Esophagus (tissue), 2 donors: ENCODE data around the gene AHRR. TPM values are rescaled to one million over a fixed set of nuclear protein-coding genes. Genes with fewer than 3 reads are reported as not detected.
"Not testable (repeated sequence)": the region's sequence is repeated elsewhere in the genome, so short reads cannot be mapped to it uniquely, and the experiment has no call there.

ENCODE experiments used
- H3K27ac ChIP-seq, 2 donors: one replicate each; pipeline ENCODE4 v1.5.1; 2013; ENCODE audit warnings: low read depth in 2 of 2, mild to moderate bottlenecking in 2 of 2, inconsistent platforms in 1 of 2, low read length in 1 of 2, moderate library complexity in 1 of 2
- H3K27me3 ChIP-seq, 2 donors: one replicate each; pipeline ENCODE4 v1.6.1; 2013; ENCODE audit warnings: low read length in 2 of 2, control low read depth in 1 of 2, mild to moderate bottlenecking in 1 of 2; ENCODE audit not compliant: insufficient read depth in 2 of 2, control insufficient read depth in 1 of 2
- H3K36me3 ChIP-seq, 2 donors: one replicate each; pipeline ENCODE4 v1.6.1; 2013; ENCODE audit warnings: low read length in 1 of 2; ENCODE audit not compliant: control insufficient read depth in 2 of 2, insufficient read depth in 2 of 2
- H3K4me1 ChIP-seq, 2 donors: one replicate each; pipeline ENCODE4 v1.6.1; 2013; ENCODE audit warnings: low read length in 1 of 2; ENCODE audit not compliant: control insufficient read depth in 2 of 2, insufficient read depth in 2 of 2
- H3K4me3 ChIP-seq, 2 donors: one replicate each; pipeline ENCODE4 v1.5.1; 2013; ENCODE audit warnings: low read length in 2 of 2, mild to moderate bottlenecking in 2 of 2, low read depth in 1 of 2, moderate library complexity in 1 of 2
- H3K9me3 ChIP-seq, 2 donors: one replicate each; pipeline ENCODE4 v1.6.1; 2013; ENCODE audit warnings: mild to moderate bottlenecking in 2 of 2, low read depth in 1 of 2, low read length in 1 of 2, moderate library complexity in 1 of 2; ENCODE audit not compliant: control insufficient read depth in 2 of 2, insufficient read depth in 1 of 2
- WGBS, 2 donors: extraction: QIAGEN DNeasy Blood & Tissue Kit; methylation state at CpG; one replicate each; pipeline ENCODE4 v1.1.7; 2013; 5-methylcytosine and 5-hydroxymethylcytosine counted together
- polyA plus RNA-seq, 2 donors: library from polyadenylated mRNA; stranded (reverse); fragments of 200-250 nt; gene quantifications; one replicate each; pipeline ENCODE4 v1.2.3, GENCODE V29; 2013
- donor health status: healthy with polysubstance abuse.
- donor health status: Bipolar disorder and iron deficiency.

AHRR gene
- polyA plus RNA-seq, 2 donors = 1.2 to 1.7 TPM

DNA sequence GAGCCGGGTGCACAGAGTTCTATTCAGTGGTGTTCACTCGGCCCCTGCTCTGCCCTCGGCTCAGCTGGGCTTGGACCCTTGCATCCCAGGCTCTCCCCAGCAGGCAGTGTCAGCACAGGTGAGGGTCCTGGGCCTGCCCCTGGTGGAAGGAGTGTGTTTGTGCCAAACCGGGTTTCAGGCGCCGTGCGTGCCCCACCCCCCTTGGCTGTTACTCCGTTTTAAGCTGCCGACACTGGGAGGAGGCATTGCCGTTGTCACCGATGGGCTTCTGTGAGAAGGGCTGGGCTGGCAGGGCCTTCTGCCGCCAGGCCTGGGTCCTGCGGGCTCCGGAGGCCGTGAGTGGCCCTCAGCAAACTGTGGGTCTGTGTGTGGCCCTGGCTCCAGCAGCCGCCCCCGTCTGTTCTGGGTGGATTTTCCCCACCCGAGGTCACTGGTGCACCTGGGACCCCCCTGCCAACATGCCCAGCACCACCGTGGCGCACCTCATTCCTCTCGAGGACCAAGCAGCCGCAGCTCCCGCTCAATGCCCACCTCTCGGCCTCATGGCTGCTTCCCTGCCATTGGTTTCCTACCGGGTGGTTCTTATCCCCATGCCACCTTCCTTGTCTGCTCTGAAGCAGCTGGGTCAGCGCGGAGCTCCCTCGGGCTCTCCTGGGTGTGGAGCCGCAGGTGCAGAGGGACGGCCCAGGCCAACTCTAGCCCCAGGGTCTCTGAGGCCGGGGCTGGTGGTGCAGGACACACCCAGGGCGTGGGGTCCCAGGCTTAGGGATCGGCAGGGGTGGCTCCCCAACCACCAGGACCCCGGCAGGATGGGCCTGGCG is 77.2 kb downstream of the AHRR start:
- Histone ChIP-seq H3K36me3 (no peaks in the 10 kb centered on the region), H3K27ac (peak overlapping the region; percentile 24 to 69), H3K4me3 (no peak overlapping the region), H3K27me3 (no peaks in the 10 kb centered on the region), H3K4me1 (peaks cover 4 to 7% of the 10 kb centered on the region in 2 donors), H3K9me3 (no peaks in the 10 kb centered on the region)
- 88% methylated on average over 35 of the region's 35 CpGs for WGBS, 2 donors

DNA sequence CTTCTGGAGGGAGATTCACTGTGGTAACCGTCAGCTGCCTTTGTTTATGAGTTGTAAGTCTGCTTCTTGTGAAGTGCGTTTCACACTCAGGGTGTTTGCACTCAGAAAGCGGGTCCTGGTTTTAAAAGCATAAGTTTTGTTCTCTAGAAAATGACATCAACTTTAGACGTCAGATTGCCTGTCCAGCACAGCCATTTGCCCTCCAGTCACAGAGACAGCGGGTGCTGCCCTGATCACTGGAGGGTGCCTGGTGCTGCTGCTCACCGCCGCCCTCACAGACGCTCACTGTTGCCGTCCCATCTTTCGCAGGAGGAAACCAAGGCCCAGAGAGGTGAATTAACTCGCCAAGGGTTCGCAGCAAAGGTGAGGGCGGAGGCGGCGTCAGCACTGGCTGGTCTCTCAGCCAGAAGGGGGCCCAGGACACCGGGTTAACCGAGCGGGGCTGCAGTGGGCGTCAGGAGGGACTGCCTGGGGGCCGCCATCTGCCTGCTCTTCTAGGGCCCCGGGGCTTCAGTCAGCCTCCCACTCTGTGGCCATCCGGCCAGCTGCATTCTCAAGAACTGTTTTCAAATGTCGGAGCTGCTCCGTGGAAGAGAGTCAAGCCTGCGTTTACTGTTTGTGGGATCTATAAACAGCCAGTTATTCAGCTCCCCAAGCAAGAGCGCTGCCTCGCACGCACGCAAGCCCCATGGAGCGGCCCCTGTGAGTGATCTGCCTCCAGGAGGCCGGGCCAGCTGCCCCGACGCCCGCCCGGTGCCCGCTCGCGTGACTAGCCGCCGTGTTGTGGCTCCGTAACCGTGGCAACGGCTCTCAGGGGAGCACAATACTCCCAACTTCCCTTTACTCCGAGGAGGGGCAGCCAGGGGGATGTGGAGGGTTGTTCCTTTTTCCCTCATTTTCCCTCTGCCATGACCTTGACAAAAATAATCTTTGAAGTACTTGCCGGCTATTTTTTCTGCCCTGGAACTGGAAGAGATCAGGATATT is 78.1 kb downstream of the AHRR start:
- Histone ChIP-seq H3K27me3 (no peaks in the 10 kb centered on the region), H3K9me3 (no peaks in the 10 kb centered on the region), H3K27ac (peak overlapping the region; percentile 69 to 83), H3K36me3 (no peaks in the 10 kb centered on the region), H3K4me3 (peak overlapping the region in 1 of 2 donors; percentile 1), H3K4me1 (peaks cover 4 to 7% of the 10 kb centered on the region in 2 donors)
- WGBS, 2 donors = 23 to 30% methylated on average over 45 of the region's 45 CpGs

- H3K36me3 ChIP-seq = no peaks in the 10 kb centered on the region
- no peaks in the 10 kb centered on the region for H3K9me3 ChIP-seq
- peak overlapping the region; percentile 57 to 72 for H3K27ac ChIP-seq
- 44 to 46% methylated on average over 26 of the region's 26 CpGs for WGBS, 2 donors
- peaks cover 4 to 7% of the 10 kb centered on the region in 2 donors for H3K4me1 ChIP-seq
- H3K4me3 ChIP-seq = peak overlapping the region in 1 of 2 donors; percentile 1
- no peaks in the 10 kb centered on the region for H3K27me3 ChIP-seq
These were observed 79.0 kb downstream of the AHRR start for GRCh38 chr5:400282-401145.

DNA sequence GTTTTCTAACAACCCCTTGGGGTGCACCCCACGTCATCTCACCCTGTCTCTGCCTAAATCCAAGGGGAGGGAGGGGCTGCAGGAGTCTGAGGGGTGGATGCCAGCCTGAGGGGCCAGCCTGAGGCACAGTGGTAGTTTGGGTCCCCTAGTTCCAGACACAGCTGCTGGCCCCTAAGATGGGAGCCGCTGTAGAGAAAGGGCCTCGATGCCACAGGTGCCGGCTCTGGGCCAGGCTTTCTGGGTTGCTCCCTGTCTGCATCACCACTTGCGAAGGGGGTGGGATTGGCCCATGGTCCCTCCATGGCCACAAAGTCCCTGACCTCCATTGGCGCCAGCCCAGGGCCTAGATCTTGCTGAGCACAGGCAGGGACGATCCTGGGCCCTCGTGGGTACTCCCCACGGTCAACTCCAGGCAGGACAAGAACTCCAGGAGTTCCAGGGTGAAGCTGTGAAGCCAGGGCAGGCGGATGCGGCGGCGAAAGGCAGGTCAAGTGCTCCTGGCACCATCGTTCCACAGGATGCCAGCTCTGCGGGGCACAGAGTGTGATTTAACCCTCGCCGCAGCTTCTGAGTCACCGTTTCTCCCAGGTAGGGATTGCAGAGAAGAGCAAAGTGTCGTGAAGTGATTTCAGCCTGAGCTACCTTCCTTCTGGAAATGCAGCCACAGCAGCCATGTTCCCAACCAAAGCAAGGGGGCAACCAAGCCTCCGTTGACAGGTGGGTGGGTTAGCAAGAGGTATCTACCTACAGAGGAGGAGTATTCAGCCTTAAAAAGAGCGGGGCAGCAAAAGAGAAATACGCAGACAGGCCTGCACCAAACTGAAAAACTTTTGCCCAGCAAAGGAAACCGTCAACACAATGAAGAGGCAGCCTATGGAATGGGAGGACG is 79.9 kb downstream of the AHRR start:
- 88 to 91% methylated on average over 24 of the region's 24 CpGs for WGBS, 2 donors

GRCh38 chr5:402219-402614 is 80.7 kb downstream of the AHRR start:
- not testable (repeated sequence) for H3K9me3 ChIP-seq, H3K27ac ChIP-seq, H3K4me3 ChIP-seq, H3K27me3 ChIP-seq, H3K4me1 ChIP-seq, H3K36me3 ChIP-seq
- 92 to 93% methylated on average over 16 to 17 of the region's 17 CpGs for WGBS, 2 donors

More for the DNA sequence above, 79.9 kb downstream of the AHRR start:
- Histone ChIP-seq H3K4me1 (peaks cover 4 to 5% of the 10 kb centered on the region in 2 donors), H3K4me3 (no peak overlapping the region), H3K9me3 (no peaks in the 10 kb centered on the region), H3K36me3 (no peaks in the 10 kb centered on the region), H3K27me3 (no peaks in the 10 kb centered on the region), H3K27ac (peak overlapping the region; percentile 21 to 36)

DNA sequence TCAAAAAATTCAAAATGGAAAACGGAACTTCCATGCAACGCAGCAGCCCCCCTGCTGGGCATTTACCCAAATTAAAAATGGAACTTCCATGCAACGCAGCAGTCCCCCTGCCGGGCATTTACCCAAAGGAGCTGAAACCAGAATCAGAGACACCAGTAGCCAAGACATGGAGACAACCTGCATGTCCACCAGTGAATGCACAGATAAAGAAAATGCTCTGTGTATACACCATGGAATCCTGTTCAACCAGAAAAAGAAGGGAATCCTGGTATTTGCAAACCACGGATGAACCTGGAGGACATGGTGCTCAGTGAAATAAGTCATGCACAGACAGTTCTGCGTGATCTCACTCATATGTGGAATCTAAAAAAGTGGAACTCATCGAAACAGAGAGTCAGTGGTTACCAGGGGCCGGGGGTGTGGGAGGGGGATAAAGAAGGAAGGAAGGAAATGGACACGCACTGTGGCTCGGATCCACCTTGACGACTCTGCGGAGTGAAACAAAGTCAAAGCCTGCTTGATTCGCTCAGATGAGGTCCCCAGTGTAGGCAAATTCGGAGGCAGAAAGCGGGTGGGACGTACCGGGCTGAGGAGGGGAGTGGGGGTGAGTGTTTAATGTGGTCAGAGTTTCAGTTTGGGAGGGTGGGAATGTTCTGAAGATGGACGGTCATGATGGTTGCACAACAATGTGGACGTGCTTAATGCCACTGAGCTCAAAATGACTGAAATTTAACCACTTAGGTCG is 81.3 kb downstream of the AHRR start:
- no peaks in the 10 kb centered on the region for H3K27me3 ChIP-seq
- 79 to 84% methylated on average over 20 of the region's 20 CpGs for WGBS, 2 donors
- H3K9me3 ChIP-seq = no peaks in the 10 kb centered on the region
- no peak overlapping the region for H3K27ac ChIP-seq
- peaks cover 4 to 5% of the 10 kb centered on the region in 2 donors for H3K4me1 ChIP-seq
- H3K36me3 ChIP-seq = no peaks in the 10 kb centered on the region
- no peak overlapping the region for H3K4me3 ChIP-seq

- Histone ChIP-seq H3K4me1 (peaks cover 4 to 5% of the 10 kb centered on the region in 2 donors), H3K9me3 (no peaks in the 10 kb centered on the region), H3K36me3 (no peaks in the 10 kb centered on the region), H3K27me3 (no peaks in the 10 kb centered on the region), H3K27ac (no peak overlapping the region), H3K4me3 (no peak overlapping the region)
- WGBS, 2 donors = 91 to 92% methylated on average over 11 of the region's 11 CpGs
These were observed 82.5 kb downstream of the AHRR start for GRCh38 chr5:403995-404394.

DNA sequence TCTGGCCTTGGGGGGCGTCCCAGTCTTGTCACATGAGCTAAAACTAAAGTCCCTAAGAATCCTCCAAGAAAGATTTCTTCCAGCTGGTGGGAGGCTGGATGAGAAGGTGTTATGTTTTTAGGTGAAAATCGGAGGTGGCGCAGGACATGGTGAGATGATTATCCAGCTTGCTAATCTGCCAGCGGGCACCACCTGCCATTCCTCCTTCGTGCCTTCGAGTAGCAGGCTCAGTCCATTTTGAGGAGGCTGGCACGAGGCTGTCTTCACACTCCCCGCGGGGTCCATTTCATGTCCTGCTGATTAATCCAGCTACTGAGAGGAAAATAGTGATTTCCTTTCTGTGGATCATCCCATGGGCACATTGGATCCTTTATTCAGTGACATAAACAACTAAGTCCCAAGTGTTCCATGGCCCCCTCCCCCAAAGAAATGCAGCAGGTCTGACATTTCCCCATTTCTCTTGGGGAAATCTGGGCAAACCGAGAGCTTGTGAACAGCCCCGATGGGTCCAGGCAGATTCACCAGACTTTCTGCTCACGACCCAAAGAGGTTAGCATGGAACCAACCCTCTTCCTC is 83.2 kb downstream of the AHRR start:
- peaks cover 0 to 3% of the 10 kb centered on the region in 2 donors for H3K4me1 ChIP-seq
- H3K4me3 ChIP-seq = no peak overlapping the region
- no peak overlapping the region for H3K27ac ChIP-seq
- no peaks in the 10 kb centered on the region for H3K9me3 ChIP-seq
- H3K27me3 ChIP-seq = no peaks in the 10 kb centered on the region
- H3K36me3 ChIP-seq = no peaks in the 10 kb centered on the region
- 91 to 93% methylated on average over 12 of the region's 12 CpGs for WGBS, 2 donors
